Osteoblast (primary cell): Measurements from ENCODE around the gene ELANE. TPM values are rescaled to one million over a fixed set of nuclear protein-coding genes. Genes with fewer than 3 reads are reported as not detected.

ENCODE experiments used
- DNase-seq: peaks from one replicate; pipeline ENCODE4 v3.0.0; 2011; ENCODE audit warnings: low spot score, mixed read lengths; ENCODE audit not compliant: insufficient read length; ENCODE audit errors: missing footprints
- H2AFZ ChIP-seq: 2 replicates; pipeline ENCODE4 v1.6.0; 2011; ENCODE audit warnings: mild to moderate bottlenecking, low read length
- H3K27ac ChIP-seq: 2 replicates; pipeline ENCODE4 v1.5.1; 2011; ENCODE audit warnings: mild to moderate bottlenecking, low read depth, low read length, moderate library complexity
- H3K27me3 ChIP-seq: 2 replicates; pipeline ENCODE4 v1.6.0; 2012; ENCODE audit warnings: mild to moderate bottlenecking, control low read depth, inconsistent platforms, low read length, moderate library complexity; ENCODE audit not compliant: insufficient read depth
- H3K36me3 ChIP-seq: 2 replicates; pipeline ENCODE4 v1.5.1; 2011; ENCODE audit warnings: mild to moderate bottlenecking, low read length, control low read depth, moderate library complexity; ENCODE audit not compliant: insufficient read depth
- H3K4me1 ChIP-seq: 2 replicates; pipeline ENCODE4 v1.5.1; 2011; ENCODE audit warnings: mild to moderate bottlenecking, low read length, control low read depth, moderate library complexity; ENCODE audit not compliant: insufficient read depth
- H3K4me2 ChIP-seq: 2 replicates; pipeline ENCODE4 v1.6.0; 2011; ENCODE audit warnings: mild to moderate bottlenecking, low read length; ENCODE audit not compliant: insufficient read depth
- H3K4me3 ChIP-seq: fragments of 200-600 bp; sonication (generic); 3 replicates; pipeline ENCODE4 v1.5.1; 2012; ENCODE audit warnings: mild to moderate bottlenecking, low read length, inconsistent platforms; ENCODE audit not compliant: insufficient read depth
- H3K79me2 ChIP-seq: 2 replicates; pipeline ENCODE4 v1.6.0; 2012; ENCODE audit warnings: mild to moderate bottlenecking, low read length, control low read depth, inconsistent platforms; ENCODE audit not compliant: insufficient read depth
- H3K9me3 ChIP-seq: 2 replicates; pipeline ENCODE4 v1.5.1; 2011; ENCODE audit warnings: low read depth, low read length, control low read depth
- H4K20me1 ChIP-seq: 2 replicates; pipeline ENCODE4 v1.6.0; 2012; ENCODE audit warnings: mild to moderate bottlenecking, low read length, control low read depth; ENCODE audit not compliant: insufficient read depth
- CTCF ChIP-seq: IDR thresholded peaks from 2 replicates; pipeline ENCODE4 v1.5.1; 2011; ENCODE audit warnings: mild to moderate bottlenecking, low read depth, low read length, moderate library complexity; ENCODE audit errors: extremely low read depth
- total RNA-seq: library from RNA; depleted of rRNA; stranded (reverse); fragments of >200 nt; gene quantifications from 2 replicates; pipeline ENCODE4 v1.2.3, GENCODE V29; 2012

The ELANE gene
- total RNA-seq, 1 donor: 0.36 TPM

- H3K4me3 ChIP-seq: no peak overlapping the region
- H3K27ac ChIP-seq: no peak overlapping the region
- peaks cover 7% of the 10 kb centered on the region for H3K27me3 ChIP-seq
- H3K79me2 ChIP-seq: no peaks in the 10 kb centered on the region
- no peak for TF ChIP-seq CTCF
- no peaks in the 10 kb centered on the region for H4K20me1 ChIP-seq
- no peaks in the 10 kb centered on the region for H3K36me3 ChIP-seq
- peaks cover 3% of the 10 kb centered on the region for H3K4me1 ChIP-seq
- no peak for DNase-seq
- H3K4me2 ChIP-seq: no peak overlapping the region
- no peaks in the 10 kb centered on the region for H3K9me3 ChIP-seq
- no peak overlapping the region for H2AFZ ChIP-seq
Observed at GRCh38 chr19:855142-855541, 3.0 kb downstream of the ELANE start.

GRCh38 chr19:855566-856120 is 3.5 kb downstream of the ELANE start:
- H3K27ac ChIP-seq: no peak overlapping the region
- no peak overlapping the region for H2AFZ ChIP-seq
- peaks cover 3% of the 10 kb centered on the region for H3K4me1 ChIP-seq
- peaks cover 10% of the 10 kb centered on the region for H3K27me3 ChIP-seq
- H3K4me3 ChIP-seq: no peak overlapping the region
- no peaks in the 10 kb centered on the region for H3K79me2 ChIP-seq
- no peaks in the 10 kb centered on the region for H3K9me3 ChIP-seq
- TF ChIP-seq CTCF: no peak
- H4K20me1 ChIP-seq: no peaks in the 10 kb centered on the region
- no peak overlapping the region for H3K4me2 ChIP-seq
- H3K36me3 ChIP-seq: no peaks in the 10 kb centered on the region
- DNase-seq: no peak

- peaks cover 11% of the 10 kb centered on the region for H3K27me3 ChIP-seq
- no peak overlapping the region for H3K27ac ChIP-seq
- TF ChIP-seq CTCF: no peak
- H3K79me2 ChIP-seq: no peaks in the 10 kb centered on the region
- H3K9me3 ChIP-seq: no peaks in the 10 kb centered on the region
- H3K4me3 ChIP-seq: no peak overlapping the region
- H3K36me3 ChIP-seq: no peaks in the 10 kb centered on the region
- H3K4me1 ChIP-seq: peaks cover 3% of the 10 kb centered on the region
- H2AFZ ChIP-seq: no peak overlapping the region
- DNase-seq: no peak
- H4K20me1 ChIP-seq: no peaks in the 10 kb centered on the region
- no peak overlapping the region for H3K4me2 ChIP-seq
Observed at GRCh38 chr19:858284-858683, 6.2 kb downstream of the ELANE start.

GRCh38 chr19:858868-859843 is 7.1 kb downstream of the ELANE start, which contains the start of gene CFD:
CFD (plus strand) TSS chr19:859664; CDS start chr19:859690, 26 bp downstream.
- Histone ChIP-seq H3K27me3 (peaks cover 11% of the 10 kb centered on the region), H3K79me2 (no peaks in the 10 kb centered on the region), H3K4me1 (peaks cover 3% of the 10 kb centered on the region), H3K27ac (no peak within 1 kb of the TSS), H3K4me2 (peak within 1 kb of the TSS; percentile 55), H3K4me3 (peak within 1 kb of the TSS; percentile 53), H3K36me3 (no peaks in the 10 kb centered on the region), H3K9me3 (no peaks in the 10 kb centered on the region), H4K20me1 (no peaks in the 10 kb centered on the region), H2AFZ (no peak within 1 kb of the TSS)
- peak; percentile 95 for DNase-seq
- no peak for TF ChIP-seq CTCF
